Measurements from ENCODE around the gene DIO3.

Gene DIO3

GRCh38 chr14:101535232-101535631 lies 26.1 kb upstream of the DIO3 start:
- no peak overlapping the region for H3K27ac ChIP-seq
- no peak for TF ChIP-seq CTCF (conservative IDR thresholded peaks at IDR 0.05)

DNA sequence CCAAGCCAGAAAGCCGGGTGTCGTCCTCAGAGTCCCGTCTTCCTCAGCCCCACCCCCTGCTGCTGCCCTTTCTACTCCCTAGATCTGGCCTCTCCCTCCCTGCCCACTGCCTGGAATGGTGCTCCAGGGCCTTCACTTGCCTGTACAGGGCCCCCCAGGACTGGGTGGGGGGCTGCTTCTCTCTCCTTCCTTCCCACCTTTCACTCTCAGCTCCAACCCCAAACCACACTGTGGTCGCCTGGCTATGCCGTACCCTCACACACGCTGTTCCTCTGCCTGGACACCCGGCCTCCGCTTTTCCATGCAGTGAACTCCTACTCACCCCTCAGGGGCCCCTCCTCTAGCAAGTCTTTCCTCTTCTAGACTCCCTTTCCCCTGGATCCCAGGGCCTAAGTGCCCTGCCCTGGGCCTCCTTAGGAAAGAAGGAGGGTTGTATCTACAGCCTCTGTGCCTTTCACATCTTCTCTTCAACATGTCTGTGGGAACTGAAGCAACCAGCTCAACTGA lies 25.5 kb upstream of the DIO3 start:
- TF ChIP-seq CTCF (conservative IDR thresholded peaks at IDR 0.05) = no peak
- H3K27ac ChIP-seq = no peak overlapping the region

DNA sequence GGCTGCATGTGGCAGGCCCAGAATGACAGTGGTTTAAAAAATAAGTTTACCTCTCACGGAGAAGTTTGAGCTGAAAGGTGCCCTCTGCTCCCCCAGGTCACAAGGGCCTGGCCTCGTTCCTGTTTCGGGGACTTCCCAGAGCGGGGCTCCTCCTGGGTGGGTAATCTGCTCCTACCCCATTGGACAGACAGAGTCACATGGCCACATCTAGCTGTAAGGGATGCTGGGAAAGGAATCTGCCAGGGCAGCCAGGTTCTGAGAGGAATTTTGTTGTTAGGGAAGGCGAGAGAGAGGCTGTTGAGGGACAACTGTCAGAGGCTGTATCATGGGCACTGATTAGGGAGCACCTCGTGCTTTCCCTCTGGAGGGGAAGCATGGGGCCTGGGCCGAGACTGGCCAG lies 24.0 kb upstream of the DIO3 start:
- no peak overlapping the region for H3K27ac ChIP-seq
- no peak for TF ChIP-seq CTCF (conservative IDR thresholded peaks at IDR 0.05)

DNA sequence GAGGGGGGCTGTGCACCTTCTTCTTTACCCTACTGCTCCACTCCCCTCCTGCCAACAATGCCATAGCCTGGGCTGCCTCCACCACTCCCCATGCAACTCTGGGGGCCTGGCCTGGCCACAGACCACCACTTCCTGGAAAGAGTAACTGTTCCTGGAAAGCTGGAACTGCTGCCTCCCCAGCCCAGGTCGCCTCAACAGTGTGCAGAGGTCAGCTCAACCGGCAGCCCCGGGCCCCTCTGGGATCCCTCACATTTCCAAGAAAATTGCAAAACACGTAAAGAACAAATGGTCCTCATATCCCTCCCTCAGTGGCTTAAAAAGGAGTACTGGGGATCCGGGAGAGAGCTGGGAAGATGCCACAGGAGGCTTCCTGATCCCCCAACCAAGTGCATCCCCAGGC lies 22.4 kb upstream of the DIO3 start:
- no peak overlapping the region for H3K27ac ChIP-seq
- no peak for TF ChIP-seq CTCF (conservative IDR thresholded peaks at IDR 0.05)

- H3K27ac ChIP-seq = no peak overlapping the region
- no peak for TF ChIP-seq CTCF (conservative IDR thresholded peaks at IDR 0.05)
Measured at GRCh38 chr14:101539880-101540279, 21.4 kb upstream of the DIO3 start.

DNA sequence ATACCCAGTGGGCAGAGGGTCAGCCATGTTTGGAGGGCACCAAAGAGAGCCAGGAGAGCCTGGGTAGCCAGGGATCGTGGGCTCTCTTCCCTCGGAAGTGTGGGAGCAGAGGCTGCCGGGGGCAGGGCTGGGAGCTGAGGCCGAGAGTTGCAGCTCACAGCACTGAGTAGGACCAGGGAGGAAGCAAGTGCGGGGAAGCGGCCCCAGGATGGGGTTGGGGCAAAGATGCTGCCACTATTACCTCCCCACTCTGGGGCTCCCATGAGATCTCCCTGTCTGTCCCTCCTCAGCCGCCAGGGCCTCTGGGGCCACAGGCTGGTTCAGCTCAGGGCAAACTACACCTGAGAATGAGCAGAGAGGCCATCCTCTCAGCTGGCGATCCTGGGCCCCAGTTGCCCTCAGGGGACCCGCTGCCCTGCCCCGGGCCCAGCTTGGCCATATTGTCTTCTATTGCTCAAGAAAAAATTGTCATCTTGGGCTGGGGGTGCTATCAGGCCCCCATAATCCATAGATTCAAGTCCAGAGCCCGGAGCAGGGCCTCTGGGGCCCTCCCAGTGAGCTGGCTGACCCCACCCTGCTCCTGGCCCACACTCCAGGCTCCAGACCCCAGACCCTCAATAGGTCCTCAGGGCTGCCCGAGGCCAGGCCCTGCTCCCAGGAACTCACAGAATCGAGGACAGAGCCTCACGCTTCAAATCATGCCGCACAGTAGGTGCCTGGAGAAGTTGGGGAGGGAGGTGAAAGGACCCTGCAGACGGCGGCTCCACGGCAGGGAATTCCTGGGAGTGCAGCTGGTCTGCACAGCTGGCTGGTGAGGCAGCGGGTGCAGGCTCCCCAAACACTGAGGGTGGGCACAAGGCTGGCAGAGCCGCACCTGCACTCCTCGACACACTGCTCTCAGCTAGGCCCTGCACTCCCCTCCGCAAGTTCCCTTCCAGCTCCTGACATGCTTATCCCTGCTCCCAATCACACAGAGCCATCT lies 20.5 kb upstream of the DIO3 start:
- H3K27ac ChIP-seq = no peak overlapping the region
- TF ChIP-seq CTCF (conservative IDR thresholded peaks at IDR 0.05) = no peak

DNA sequence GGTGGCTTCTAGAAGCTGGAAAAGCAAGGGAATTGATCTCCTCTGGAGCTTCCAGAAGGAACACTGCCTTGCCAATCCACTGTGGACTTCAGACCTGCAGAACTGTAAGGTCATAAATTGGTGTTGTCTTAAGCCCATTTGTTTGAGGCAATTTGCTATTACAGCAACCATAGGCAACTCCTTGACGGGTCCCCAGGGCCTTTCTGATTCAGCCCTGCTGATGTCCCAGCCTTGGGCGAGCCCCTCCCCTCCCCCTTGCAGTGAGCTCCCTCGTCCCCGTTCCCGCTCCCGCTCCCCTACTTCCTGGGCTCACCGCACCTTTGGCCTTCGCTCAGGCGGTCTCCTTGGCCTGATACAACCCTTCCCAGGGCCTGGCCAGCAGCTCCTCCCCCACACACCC lies 18.9 kb upstream of the DIO3 start:
- no peak overlapping the region for H3K27ac ChIP-seq
- no peak for TF ChIP-seq CTCF (conservative IDR thresholded peaks at IDR 0.05)
